Effector memory CD4-positive, alpha-beta T cell (primary cell): Measurements from ENCODE around the gene CSAG2.

ENCODE experiments used
- DNase-seq, 3 donors: peaks; one replicate each; pipeline ENCODE4 v3.0.0-alpha.2; 2020
- H3K27ac ChIP-seq: 2 replicates; pipeline ENCODE4 v1.7.0; 2013; ENCODE audit warnings: mild to moderate bottlenecking, low read length, moderate library complexity; ENCODE audit not compliant: insufficient read depth, poor library complexity, severe bottlenecking
- H3K27me3 ChIP-seq: replicated peaks from 2 replicates; pipeline ENCODE4 v1.7.0; 2013; ENCODE audit warnings: mild to moderate bottlenecking, low read length; ENCODE audit not compliant: insufficient read depth, control insufficient read depth, poor library complexity, severe bottlenecking
- H3K36me3 ChIP-seq: 2 replicates; pipeline ENCODE4 v1.7.0; 2013; ENCODE audit warnings: mild to moderate bottlenecking, low read length, moderate library complexity; ENCODE audit not compliant: control insufficient read depth, insufficient read depth
- H3K4me1 ChIP-seq: 2 replicates; pipeline ENCODE4 v1.7.0; 2013; ENCODE audit warnings: low read length, mild to moderate bottlenecking; ENCODE audit not compliant: control insufficient read depth, insufficient read depth, poor library complexity, severe bottlenecking
- H3K4me3 ChIP-seq: 2 replicates; pipeline ENCODE4 v1.7.0; 2013; ENCODE audit warnings: low read length, low read depth, mild to moderate bottlenecking; ENCODE audit not compliant: insufficient read depth, poor library complexity, severe bottlenecking
- H3K9me3 ChIP-seq: 2 replicates; pipeline ENCODE4 v1.7.0; 2013; ENCODE audit warnings: mild to moderate bottlenecking, low read length, moderate library complexity; ENCODE audit not compliant: control insufficient read depth

Gene CSAG2

DNA sequence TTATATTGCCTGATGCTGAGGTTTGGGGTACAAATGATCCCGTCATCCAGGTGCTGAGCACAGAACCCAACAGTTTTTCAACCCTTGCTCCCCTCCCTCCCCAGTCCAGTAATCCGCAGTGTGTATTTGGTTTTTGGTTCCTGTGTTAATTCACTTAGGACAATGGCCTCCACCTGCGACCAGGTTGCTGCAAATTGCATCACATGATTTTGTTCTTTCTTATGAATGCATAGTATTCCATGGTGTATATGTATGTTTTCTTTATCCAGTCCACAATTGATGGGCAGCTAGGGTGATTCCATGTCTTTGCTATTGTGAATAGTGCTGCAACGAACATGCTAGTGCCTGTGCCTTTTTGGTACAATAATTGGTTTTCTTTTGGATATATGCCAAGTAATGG, 46.0 kb downstream of the CSAG2 start:
- DNase-seq: no peak
- H3K9me3 ChIP-seq: no peaks in the 10 kb centered on the region
- no peak overlapping the region for H3K4me3 ChIP-seq
- H3K4me1 ChIP-seq: no peaks in the 10 kb centered on the region
- H3K36me3 ChIP-seq: no peaks in the 10 kb centered on the region
- no peaks in the 10 kb centered on the region for H3K27me3 ChIP-seq
- no peak overlapping the region for H3K27ac ChIP-seq

DNA sequence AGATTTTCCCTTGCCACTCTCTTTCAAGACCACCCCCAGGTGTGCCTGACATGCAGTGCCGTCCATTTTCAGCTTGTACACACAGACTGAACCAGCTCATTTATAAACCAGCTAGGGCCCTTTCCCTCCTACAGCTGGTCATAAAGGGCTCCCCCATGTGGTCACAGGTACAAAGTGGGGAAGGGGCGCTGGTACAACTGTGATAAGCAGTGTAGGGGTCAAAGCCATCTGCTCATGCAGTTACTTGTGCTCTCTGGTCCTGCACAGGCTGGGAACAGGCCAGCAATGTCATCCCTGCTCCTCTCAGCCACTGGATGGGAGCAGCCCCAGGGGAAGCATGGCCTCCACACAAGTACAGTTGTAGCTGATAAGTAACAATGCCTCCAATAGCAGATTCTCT, 50.8 kb downstream of the CSAG2 start:
- H3K9me3 ChIP-seq: no peaks in the 10 kb centered on the region
- H3K4me3 ChIP-seq: no peak overlapping the region
- no peaks in the 10 kb centered on the region for H3K27me3 ChIP-seq

More for the DNA sequence above, 50.8 kb downstream of the CSAG2 start:
- Histone ChIP-seq H3K36me3 (no peaks in the 10 kb centered on the region), H3K4me1 (no peaks in the 10 kb centered on the region), H3K27ac (no peak overlapping the region)
- DNase-seq: no peak
